Activated CD8-positive, alpha-beta memory T cell treated with anti-CD3 and anti-CD28 coated beads, Interleukin-2, amount 50 U/mL, for 1 hour (primary cell): ENCODE measurements around the gene DLG2.
"Not testable (repeated sequence)": the region's sequence is repeated elsewhere in the genome, so short reads cannot be mapped to it uniquely, and the experiment has no call there.

Source experiments
- DNase-seq: peaks from one replicate; pipeline ENCODE4 v3.0.0-alpha.2; 2020; ENCODE audit errors: extremely low read depth

DLG2 gene

GRCh38 chr11:83464160-83464944 is 2162.8 kb downstream of the DLG2 start:
- no peak for DNase-seq

- DNase-seq = no peak
These were observed 2167.3 kb downstream of the DLG2 start for GRCh38 chr11:83459798-83460197.

- no peak for DNase-seq
These were observed 2170.6 kb downstream of the DLG2 start for GRCh38 chr11:83456566-83456965.

DNA sequence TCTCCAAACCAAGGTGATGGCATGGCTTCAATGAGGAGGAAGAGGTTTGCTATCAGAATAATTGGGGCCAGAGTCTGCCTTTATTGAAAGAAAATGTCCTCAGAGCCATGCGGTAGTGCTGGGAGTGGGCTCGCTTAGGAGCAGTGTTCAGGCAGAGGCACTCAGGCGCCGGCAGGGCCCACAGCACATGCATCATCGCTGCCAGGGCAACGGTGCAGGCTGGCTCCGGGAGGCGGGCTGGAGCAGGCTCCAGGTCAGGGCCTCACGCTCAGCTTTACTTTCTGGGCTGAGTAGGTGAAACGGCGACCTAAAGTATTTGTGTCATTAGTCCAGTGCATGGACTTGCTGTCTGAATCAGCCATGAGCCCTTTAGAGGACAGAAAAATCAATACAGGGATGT is 2171.1 kb downstream of the DLG2 start:
- DNase-seq = no peak

- DNase-seq = no peak
These were observed 2171.8 kb downstream of the DLG2 start for GRCh38 chr11:83455356-83455755.

GRCh38 chr11:83454674-83455073 is 2172.5 kb downstream of the DLG2 start:
- no peak for DNase-seq

DNA sequence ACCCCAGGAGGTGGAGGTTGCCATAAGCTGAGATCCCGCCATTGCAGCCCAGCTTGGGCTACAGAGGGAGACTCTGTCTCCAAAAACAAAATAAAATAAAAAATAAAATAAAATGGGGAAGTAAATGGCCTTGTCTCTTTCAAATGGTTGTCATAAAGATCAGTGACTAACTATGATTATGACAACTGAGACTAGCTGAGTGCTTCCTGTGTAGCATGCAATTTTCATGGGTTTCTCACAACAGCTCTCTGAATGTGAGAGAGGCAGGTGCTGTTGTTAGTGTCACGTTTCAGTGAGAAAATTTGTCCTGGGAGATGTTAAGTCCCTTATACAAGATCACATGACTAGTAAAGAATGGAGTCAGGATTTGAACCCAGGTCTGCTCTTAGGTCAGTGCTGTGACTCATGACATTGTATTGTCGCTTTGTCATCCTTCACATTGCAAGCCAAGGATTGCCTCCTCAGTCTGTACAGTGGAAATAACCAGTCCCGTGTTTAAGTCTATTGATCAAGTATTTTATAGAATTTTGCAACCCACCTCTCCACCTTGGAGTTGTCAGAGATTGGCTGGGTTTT is 2177.7 kb downstream of the DLG2 start:
- no peak for DNase-seq

DNA sequence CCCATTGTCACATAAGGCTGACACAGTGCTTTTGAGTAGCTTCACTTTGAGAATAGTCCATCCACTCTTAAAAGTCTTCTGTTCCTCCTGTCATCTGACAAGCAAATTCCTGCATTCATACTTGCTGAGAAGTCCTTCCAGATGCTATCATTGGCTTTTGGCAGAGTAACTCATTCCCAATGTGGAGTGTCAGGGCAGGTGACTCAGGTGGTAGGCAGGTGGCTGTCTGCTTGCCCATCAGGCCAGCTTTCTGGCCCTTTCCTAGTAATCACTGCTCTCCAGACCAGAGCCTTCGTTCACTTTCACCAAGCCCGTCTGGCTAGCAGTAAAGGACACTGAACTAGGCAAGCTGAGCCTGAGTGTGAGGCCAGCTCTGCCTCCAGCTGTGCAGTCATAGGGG is 2178.5 kb downstream of the DLG2 start:
- DNase-seq = no peak

GRCh38 chr11:83443880-83444279 is 2183.3 kb downstream of the DLG2 start:
- DNase-seq = not testable (repeated sequence)

GRCh38 chr11:83441601-83442000 is 2185.5 kb downstream of the DLG2 start:
- DNase-seq = no peak

DNA sequence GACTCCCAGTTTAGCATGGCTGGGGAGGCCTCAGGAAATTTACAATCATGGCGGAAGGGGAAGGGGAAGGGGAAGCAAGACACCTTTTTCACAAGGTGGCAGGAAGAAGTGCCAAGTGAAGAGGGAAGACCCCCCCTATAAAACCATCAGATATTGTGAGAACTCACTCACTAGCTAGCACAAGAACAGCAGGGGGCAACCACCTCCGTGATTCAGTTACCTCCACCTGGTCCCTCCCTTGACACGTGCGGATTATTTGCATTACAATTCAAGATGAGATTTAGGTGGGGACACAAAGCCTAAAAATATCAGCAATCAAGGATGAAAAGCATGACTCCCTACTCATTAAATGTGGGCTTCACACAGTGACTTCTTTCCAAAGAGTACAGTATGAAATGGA is 2186.0 kb downstream of the DLG2 start:
- no peak for DNase-seq

GRCh38 chr11:83438438-83438837 is 2188.7 kb downstream of the DLG2 start:
- DNase-seq = no peak

DNA sequence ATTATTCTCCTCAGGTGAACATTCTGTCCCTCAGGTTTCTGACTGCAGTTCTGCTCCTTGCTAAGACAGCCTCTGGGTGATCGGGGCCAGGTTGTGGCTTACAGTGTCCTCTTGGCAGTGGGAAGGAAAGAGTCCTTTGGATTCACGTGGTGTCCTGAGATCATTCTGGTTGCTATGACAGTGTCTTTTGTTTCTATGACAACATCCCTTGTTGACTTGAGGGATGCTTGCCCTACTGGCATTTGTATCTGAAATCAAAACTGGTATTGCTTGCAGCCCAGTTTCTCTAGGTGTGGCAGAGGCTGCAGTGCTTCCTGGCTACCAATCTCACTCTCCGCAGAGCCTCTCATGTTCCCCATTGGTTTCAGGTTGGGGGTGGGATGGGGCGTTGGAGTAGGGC is 2189.2 kb downstream of the DLG2 start:
- DNase-seq = no peak

- DNase-seq = no peak
These were observed 2190.3 kb downstream of the DLG2 start for GRCh38 chr11:83436855-83437254.

DNA sequence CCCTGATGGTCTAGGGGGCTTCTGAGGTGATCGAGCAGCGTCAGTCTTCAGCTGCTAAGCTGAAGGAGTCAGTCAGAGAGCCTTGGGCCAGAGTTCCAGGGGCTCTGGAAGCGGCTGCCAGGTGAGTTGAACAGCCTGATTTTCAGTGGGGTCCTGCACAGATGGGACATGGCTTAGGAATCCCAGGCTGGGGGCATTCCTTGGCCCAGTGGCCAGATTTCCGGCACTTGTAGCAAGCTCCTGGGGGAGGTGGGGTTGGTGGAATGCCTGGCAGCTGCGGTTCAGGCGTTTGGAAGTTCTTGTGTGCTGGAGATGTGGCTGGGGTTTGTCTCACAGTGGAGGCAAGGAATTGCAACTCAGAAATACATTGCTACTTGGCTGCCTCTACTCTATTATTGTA is 2192.3 kb downstream of the DLG2 start:
- not testable (repeated sequence) for DNase-seq

GRCh38 chr11:83427943-83428342 is 2199.2 kb downstream of the DLG2 start:
- DNase-seq = no peak

DNA sequence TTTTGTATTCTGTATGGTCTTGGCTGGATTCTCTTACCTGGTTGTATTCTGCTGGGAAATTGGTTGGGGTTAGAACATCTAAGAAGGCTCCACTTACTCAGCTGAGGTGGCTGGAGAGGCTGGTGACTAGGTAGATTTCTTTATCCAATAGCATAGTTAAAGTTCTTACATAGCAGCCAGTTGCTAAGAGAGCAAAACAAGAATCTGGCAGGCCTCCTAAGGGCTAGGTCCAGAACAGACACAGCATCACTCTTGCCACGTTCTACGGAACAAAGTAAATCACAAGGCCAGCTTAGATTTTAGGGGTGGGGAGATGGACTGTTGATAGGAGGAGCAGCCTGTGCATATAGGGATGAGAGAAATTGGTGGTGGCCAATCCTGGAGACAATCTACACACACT is 2199.6 kb downstream of the DLG2 start:
- no peak for DNase-seq

DNA sequence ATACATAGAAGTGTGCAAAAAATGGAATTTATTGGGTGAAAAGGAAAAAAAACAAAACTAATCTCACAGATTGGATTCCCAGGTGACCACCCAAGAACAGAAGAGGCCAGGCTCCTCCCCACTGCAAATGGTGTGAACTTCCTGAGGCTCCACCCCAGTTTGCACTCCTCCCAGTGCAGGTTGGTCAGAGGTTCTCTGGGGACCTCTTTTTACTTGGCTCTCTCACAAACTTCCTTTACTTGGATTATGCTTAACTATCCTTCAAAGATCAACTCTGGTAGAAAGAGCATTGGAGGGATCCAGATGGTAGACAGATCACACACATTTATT is 2202.0 kb downstream of the DLG2 start:
- DNase-seq = no peak

DNA sequence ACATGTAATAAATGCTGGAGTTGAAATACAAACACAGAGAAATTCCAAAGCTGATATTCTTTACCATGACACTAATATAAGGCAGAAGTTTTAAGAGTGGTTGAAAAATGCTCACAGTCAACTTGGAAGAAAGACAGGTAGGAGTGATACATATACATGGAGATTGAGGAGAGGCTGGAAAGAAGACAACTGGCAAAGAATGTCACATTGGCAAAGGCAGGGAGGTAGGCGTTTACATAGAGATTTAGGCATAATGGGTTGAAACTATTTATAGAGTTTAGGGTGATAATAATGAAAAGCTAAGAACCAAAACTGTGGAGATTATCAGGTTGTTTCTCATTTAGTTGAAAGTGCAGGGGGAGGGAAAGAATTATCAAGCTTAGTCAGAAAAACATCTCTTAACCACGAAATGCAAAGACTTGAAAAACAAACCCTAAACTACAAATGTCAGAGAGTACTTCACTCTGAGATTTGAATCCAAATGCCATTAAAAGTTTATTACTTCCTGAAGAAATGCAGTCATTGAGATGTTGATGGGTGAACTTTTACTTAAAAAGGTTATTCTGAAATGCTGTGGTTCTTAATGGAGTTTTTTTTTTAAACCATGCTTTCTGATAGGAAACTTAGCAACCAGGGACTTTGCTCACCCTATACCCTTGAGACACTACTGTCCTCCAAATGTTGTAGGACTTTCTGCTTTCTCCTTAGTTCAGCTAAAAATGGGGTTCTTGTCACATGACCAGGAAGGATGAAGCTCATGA is 2202.6 kb downstream of the DLG2 start:
- no peak for DNase-seq

DNA sequence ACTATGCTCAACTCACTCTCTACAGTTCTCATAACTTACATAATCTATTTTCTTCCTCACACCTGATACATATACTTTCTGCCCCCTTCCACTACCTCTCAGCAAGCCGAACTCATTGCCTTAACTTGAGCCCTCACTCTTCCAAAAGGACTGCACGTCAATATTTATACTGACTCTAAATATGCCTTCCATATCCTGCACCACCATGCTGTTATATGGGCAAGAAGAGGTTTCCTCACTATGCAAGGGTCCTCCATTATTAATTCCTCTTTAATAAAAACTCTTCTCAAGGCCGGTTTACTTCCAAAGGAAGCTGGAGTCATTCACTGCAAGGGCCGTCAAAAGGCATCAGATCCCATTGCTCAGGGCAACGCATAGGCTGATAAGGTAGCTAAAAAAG is 2204.5 kb downstream of the DLG2 start:
- DNase-seq = not testable (repeated sequence)

- no peak for DNase-seq
These were observed 2216.3 kb downstream of the DLG2 start for GRCh38 chr11:83410605-83411565.

DNA sequence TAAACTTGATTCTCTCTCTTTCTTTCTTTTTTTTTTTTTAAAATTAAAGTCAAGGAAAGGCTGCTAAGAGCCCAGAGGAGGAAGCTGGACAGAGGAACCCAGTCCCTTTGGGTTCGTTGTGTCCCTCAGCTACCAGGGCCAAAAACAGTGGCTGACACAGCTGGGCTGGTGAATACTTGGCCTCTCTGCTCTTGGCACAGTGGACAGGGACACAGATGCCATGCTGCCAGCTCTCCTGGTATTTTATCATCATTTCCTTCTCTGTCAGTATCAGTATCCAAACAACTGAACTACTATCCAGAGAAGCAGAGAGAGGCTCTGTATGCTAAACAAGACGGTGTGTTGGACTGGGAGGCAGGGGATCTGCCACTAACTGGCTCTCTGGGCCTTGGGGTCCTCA is 2217.3 kb downstream of the DLG2 start:
- no peak for DNase-seq
